Erythroblast (primary cell): ENCODE measurements around the gene HEATR1.

ENCODE experiments used
- GATA1 ChIP-seq: IDR thresholded peaks from 2 replicates; pipeline ENCODE4 v1.6.1; 2011; ENCODE audit warnings: low read depth, mild to moderate bottlenecking, control low read depth, low read length, moderate library complexity
- POLR2A ChIP-seq: IDR thresholded peaks from 2 replicates; pipeline ENCODE4 v1.6.1; 2011; ENCODE audit warnings: mild to moderate bottlenecking, low read length

GRCh38 chr1:236608930-236609726 lies 4.8 kb upstream of the HEATR1 start:
- TF ChIP-seq POLR2A: no peak
- no peak for TF ChIP-seq GATA1
